Activated CD4-positive, alpha-beta memory T cell treated with anti-CD3 and anti-CD28 coated beads, Interleukin-2, amount 10 ng/mL, durations not matched to agents 7 days and 5 days (primary cell): ENCODE measurements around the gene NCOA4. TPM values are rescaled to one million over a fixed set of nuclear protein-coding genes. Genes with fewer than 3 reads are reported as not detected.

Experiments
- CTCF ChIA-PET: fragments of 350-600 bp; sonication (Branson Sonifier 250); formaldehyde crosslinking; loops from one replicate; lab custom pipeline; 2021; ENCODE audit warnings: antibody characterized with exemption, inconsistent platforms; lab: Charles Lee
- POLR2A ChIA-PET: fragments of 350-600 bp; sonication (Branson Sonifier 250); formaldehyde crosslinking; loops from one replicate; lab custom pipeline; 2021; ENCODE audit warnings: antibody characterized with exemption; lab: Charles Lee
- DNase-seq: peaks from one replicate; pipeline ENCODE4 v3.0.0-alpha.2; 2020
- H3K27ac Mint-ChIP-seq: one replicate; pipeline ENCODE4 v1.8.0; 2021; ENCODE audit warnings: mild to moderate bottlenecking, mixed read lengths
- H3K27me3 Mint-ChIP-seq: one replicate; pipeline ENCODE4 v1.8.0; 2021; ENCODE audit warnings: mixed read lengths
- H3K36me3 Mint-ChIP-seq: one replicate; pipeline ENCODE4 v1.8.0; 2021; ENCODE audit warnings: low read depth, mixed read lengths
- H3K4me1 Mint-ChIP-seq: one replicate; pipeline ENCODE4 v1.8.0; 2021; ENCODE audit warnings: mixed read lengths
- H3K4me3 Mint-ChIP-seq: one replicate; pipeline ENCODE4 v1.8.0; 2021; ENCODE audit warnings: mild to moderate bottlenecking, mixed read lengths
- H3K9me3 Mint-ChIP-seq: one replicate; pipeline ENCODE4 v1.8.0; 2021; ENCODE audit warnings: mixed read lengths
- total RNA-seq, 2 experiments: library from RNA; stranded (reverse); gene quantifications; one replicate each; pipeline ENCODE4 v1.2.3, GENCODE V29; 2021

The NCOA4 gene
- total RNA-seq, 2 experiments from 2014 or later: 104 to 105 TPM

DNA sequence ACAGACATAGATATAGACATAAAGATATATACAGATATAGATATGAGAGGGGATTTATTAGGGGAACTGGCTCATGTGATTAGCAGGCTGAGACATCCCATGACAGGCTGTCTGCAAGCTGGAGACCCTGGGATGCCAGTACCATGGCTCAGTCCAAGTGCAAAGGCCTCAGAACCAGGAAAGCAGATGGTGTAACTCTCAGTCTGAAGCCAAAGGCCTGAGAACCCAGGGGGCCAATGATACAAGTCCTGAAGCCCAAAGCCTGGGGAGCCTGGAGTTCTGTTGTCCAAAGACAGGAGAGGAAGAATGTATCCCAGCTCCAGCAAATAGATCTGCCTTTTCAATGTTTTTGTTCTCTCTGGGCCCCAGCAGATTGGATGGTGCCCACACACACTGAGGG is 5.5 kb downstream of the NCOA4 start:
- CTCF ChIA-PET: interaction anchor here (0.9 kb wide), 1 partner anchor 790 kb away, joined by 3 read pairs; no protein-coding TSS in a partner anchor
- Mint-ChIP-seq H3K9me3 (no peaks in the 10 kb centered on the region), H3K4me1 (peaks cover 80% of the 10 kb centered on the region), H3K27ac (no peak overlapping the region), H3K27me3 (no peaks in the 10 kb centered on the region), H3K4me3 (no peak overlapping the region), H3K36me3 (peaks cover 16% of the 10 kb centered on the region)
- DNase-seq: no peak
- POLR2A ChIA-PET: interaction anchor here (0.6 kb wide), 1 partner anchor 100 kb away, joined by 4 read pairs; no protein-coding TSS in a partner anchor

DNA sequence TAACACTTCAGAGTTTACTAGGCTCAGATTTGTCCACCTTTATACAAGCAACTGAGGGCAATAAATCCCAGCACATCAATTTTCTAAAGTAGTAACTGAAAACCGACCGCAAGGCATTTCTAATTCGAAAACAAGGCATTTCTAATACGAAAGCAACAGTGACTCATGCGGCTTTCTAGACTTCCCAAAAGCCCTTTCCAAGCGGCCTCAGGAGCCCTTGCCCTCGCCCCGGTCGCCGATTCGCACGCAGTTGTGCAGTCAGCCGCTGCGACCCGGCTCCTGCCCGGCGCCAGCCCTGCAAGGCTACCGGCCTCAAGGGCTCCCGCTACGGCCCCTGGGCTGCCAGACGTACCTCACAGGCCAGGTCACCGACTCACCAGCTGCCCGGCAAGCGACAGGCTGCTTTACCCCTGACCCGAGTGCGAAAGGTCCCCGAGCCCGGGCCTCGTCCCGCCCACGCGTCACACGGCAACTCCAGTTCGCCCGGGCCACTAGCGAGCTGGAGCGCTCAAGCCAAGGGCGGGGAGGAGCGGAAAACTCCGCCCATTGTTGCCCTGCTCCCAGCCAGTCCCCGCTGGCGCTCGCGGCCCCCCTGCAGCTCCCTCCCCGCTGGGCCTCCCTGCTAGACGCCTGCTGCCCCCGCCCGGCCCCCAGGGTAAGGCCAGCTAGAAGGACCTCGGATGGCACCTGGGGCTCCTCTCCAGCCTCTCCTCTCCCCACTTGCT is 7.3 kb downstream of the NCOA4 start:
- H3K4me3 Mint-ChIP-seq: peak overlapping the region; percentile 77
- POLR2A ChIA-PET: interaction anchor here (1.0 to 1.2 kb wide), 2 partner anchors 19 to 246 kb away, joined by 3 read pairs; no protein-coding TSS in a partner anchor
- no peaks in the 10 kb centered on the region for H3K9me3 Mint-ChIP-seq

DNA sequence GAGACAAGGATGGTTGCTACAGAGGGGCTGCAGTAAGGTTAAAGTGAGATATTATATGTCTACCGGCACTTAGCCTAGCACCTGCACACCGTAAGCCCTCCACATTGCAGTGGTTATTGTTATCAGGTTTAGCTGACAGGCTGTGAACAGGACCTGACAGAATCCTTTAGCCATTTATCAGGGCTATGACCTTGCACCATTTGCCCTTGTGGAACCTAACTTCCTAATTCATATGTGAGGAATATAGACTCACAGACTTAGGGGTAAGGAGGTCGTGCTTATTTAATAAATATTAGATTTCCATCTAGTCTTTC is 10.1 kb downstream of the NCOA4 start:
- Mint-ChIP-seq H3K9me3 (no peaks in the 10 kb centered on the region), H3K4me3 (no peak overlapping the region), H3K27me3 (no peaks in the 10 kb centered on the region), H3K27ac (no peak overlapping the region), H3K36me3 (peaks cover 23% of the 10 kb centered on the region), H3K4me1 (peaks cover 61% of the 10 kb centered on the region)
- no peak for DNase-seq
- ChIA-PET CTCF (interaction anchor here (0.6 to 4.1 kb wide), 2 partner anchors 8 to 16 kb away, joined by 6 to 21 read pairs; no protein-coding TSS in a partner anchor), POLR2A (interaction anchor here (1.6 kb wide), 1 partner anchor 9 kb away, joined by 4 read pairs; no protein-coding TSS in a partner anchor)

More for the DNA sequence above, 7.3 kb downstream of the NCOA4 start:
- Mint-ChIP-seq H3K36me3 (peaks cover 24% of the 10 kb centered on the region), H3K27ac (peak overlapping the region; percentile 74), H3K27me3 (no peaks in the 10 kb centered on the region), H3K4me1 (peaks cover 83% of the 10 kb centered on the region)
- peak; percentile 83 for DNase-seq
- CTCF ChIA-PET: interaction anchor here (0.8 to 1.1 kb wide), 2 partner anchors 9 to 773 kb away, joined by 3 read pairs; no protein-coding TSS in a partner anchor

DNA sequence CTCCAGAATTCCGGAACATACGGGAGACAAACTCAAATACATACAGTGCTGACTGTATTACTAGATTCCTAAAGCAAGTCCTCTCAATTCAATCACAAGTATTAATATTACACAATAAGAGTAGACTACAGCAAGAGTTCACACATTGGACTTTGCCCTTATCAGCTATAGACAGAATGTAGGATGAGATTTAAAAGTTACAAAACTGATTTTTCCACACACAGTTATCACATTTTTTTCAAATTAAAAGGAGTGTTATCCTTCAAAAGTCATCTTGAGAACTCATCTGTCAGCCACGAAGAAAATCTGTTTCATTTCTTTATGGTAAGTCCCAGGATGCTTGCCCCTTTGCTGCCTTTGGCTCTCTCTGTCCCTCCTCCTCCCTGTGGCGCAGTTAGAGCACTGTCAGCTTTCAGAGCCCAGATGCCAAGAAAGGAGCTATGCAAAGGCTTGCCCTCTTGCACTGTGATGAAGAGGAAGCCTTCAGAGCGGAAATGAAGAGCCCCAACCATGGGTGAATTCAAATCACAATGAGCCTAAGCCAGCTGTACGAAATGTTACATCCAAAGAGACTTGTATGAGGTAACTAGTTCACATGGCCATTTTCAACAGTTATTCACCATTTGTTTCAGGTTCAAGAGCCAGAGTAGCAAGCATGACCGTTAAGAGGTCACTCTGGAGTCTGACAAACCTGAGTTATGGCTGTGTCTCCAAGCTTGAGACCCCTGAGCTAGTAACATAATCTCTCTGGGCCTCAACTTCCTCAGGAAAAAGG is 10.7 kb downstream of the NCOA4 start:
- no peaks in the 10 kb centered on the region for H3K27me3 Mint-ChIP-seq
- POLR2A ChIA-PET: interaction anchor here (0.9 to 1.6 kb wide), 2 partner anchors 9 to 10 kb away, joined by 3 to 4 read pairs; no protein-coding TSS in a partner anchor
- no peaks in the 10 kb centered on the region for H3K9me3 Mint-ChIP-seq
- peaks cover 60% of the 10 kb centered on the region for H3K4me1 Mint-ChIP-seq
- CTCF ChIA-PET: interaction anchor here (0.6 to 4.1 kb wide), 2 partner anchors 8 to 16 kb away, joined by 6 to 21 read pairs; no protein-coding TSS in a partner anchor
- H3K27ac Mint-ChIP-seq: peak overlapping the region; percentile 60
- peaks cover 27% of the 10 kb centered on the region for H3K36me3 Mint-ChIP-seq
- H3K4me3 Mint-ChIP-seq: no peak overlapping the region
- DNase-seq: no peak

DNA sequence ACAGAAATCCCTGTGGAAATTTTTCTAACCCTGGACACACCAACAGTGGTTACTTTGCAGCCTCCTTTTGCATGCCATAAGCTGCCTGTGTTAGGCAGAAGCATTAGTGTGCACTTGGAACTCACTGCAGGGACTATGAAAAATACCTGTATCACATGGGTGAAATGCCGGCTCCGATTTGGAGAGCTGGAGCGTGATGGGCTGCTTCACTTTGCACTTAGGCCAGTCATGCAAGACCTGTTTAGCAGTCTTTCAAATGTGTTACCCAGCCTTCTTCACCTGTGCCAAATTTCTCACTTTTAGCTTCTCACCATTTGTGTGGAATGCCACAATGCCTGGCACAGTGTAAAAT is 11.3 kb downstream of the NCOA4 start:
- Mint-ChIP-seq H3K36me3 (peaks cover 33% of the 10 kb centered on the region), H3K9me3 (no peaks in the 10 kb centered on the region), H3K27ac (no peak overlapping the region), H3K27me3 (no peaks in the 10 kb centered on the region), H3K4me3 (no peak overlapping the region), H3K4me1 (peaks cover 56% of the 10 kb centered on the region)
- ChIA-PET CTCF (interaction anchor here (4.1 kb wide), 1 partner anchor 9 kb away, joined by 21 read pairs; no protein-coding TSS in a partner anchor), POLR2A (interaction anchor here (0.9 kb wide), 1 partner anchor 10 kb away, joined by 3 read pairs; no protein-coding TSS in a partner anchor)
- DNase-seq: no peak

DNA sequence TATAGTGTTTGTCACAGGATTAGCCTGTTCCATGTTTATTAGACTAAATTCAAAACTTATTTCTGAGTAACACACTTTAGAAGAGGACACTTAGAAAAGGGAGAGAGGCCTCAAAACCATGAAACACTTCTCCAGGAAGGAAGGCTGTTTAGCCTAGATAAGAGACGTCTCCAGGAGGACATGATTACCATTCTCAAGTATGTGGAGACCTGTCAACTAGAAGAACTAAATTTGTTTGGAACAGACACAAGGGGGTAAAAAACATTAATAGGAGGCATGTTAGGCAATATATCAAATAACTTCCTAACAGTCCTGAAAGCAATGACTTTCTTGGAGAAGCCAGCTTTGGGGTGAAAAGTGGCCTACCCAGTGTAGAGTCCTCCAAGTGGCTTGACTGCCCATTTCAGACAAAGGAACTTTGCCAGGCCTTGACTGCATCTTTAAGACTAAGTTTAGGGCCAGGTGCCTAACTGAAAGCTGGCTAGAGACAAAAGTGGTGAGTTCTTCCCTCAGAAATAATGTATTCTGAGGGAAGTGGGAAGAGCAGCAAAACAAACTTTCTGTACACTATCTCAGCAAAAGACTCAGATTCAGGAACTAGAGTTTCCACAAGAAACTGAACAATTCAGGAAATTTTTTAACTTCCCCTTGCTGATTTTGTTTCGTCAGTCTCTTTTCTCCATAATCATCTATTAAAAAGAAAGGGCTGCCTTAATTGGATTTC is 11.8 kb downstream of the NCOA4 start:
- DNase-seq: no peak
- Mint-ChIP-seq H3K4me3 (no peak overlapping the region), H3K27me3 (no peaks in the 10 kb centered on the region), H3K27ac (no peak overlapping the region), H3K4me1 (peaks cover 51% of the 10 kb centered on the region), H3K36me3 (peaks cover 35% of the 10 kb centered on the region), H3K9me3 (no peaks in the 10 kb centered on the region)
- ChIA-PET CTCF (interaction anchor here (4.1 kb wide), 1 partner anchor 9 kb away, joined by 21 read pairs; no protein-coding TSS in a partner anchor), POLR2A (interaction anchor here (0.7 to 1.3 kb wide), 4 partner anchors 9 to 88 kb away, joined by 3 to 4 read pairs (median 3); no protein-coding TSS in a partner anchor)

DNA sequence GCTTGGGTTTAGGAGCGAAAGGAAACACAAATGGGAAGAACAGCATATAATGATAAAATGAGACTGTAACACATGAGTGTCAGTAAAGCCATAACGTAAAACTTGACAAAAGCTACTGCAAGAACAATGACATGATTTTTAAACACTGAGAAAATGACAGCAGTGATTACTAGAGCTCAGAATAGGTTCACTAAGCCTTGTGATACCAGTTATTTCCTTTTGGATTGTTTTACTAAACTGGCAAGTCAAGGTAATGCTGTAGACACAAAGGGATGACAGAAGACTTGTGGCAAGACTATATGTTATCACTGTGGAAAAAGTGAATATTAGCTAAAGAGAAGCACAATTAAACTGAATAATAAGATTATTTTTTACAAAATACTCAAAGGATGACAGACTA is 12.7 kb downstream of the NCOA4 start:
- H3K27ac Mint-ChIP-seq: no peak overlapping the region
- peaks cover 43% of the 10 kb centered on the region for H3K4me1 Mint-ChIP-seq
- H3K27me3 Mint-ChIP-seq: no peaks in the 10 kb centered on the region
- no peaks in the 10 kb centered on the region for H3K9me3 Mint-ChIP-seq
- H3K4me3 Mint-ChIP-seq: no peak overlapping the region
- CTCF ChIA-PET: interaction anchor here (4.1 kb wide), 1 partner anchor 10 kb away, joined by 21 read pairs; no protein-coding TSS in a partner anchor
- peaks cover 42% of the 10 kb centered on the region for H3K36me3 Mint-ChIP-seq
- POLR2A ChIA-PET: interaction anchor here (1.2 to 1.3 kb wide), 2 partner anchors 8 to 89 kb away, joined by 3 to 4 read pairs; no protein-coding TSS in a partner anchor
- DNase-seq: no peak

DNA sequence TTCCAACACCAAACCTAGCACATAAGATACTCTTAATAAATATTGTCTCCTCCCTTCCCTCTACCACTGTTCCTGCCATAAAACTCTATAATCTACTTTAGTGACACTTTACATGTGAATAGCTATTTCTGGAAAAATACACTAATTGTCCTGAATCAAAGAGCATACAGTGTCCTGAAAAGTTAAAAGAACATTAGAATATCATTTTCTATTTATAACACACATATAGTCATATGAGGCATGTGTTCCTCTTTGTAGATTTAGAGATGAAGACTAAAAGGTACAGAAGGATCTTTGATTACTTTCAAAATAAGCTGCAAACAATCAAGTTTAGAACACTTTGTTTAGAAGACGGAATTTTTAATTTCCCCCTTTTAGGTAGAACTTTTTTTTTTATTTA is 13.6 kb downstream of the NCOA4 start:
- Mint-ChIP-seq H3K4me3 (no peak overlapping the region), H3K4me1 (peaks cover 36% of the 10 kb centered on the region), H3K27ac (no peak overlapping the region), H3K27me3 (no peaks in the 10 kb centered on the region), H3K9me3 (no peaks in the 10 kb centered on the region), H3K36me3 (peaks cover 48% of the 10 kb centered on the region)
- POLR2A ChIA-PET: interaction anchor here (1.2 kb wide), 2 partner anchors 13 to 15 kb away, joined by 4 read pairs; no protein-coding TSS in a partner anchor
- DNase-seq: no peak
- CTCF ChIA-PET: interaction anchor here (0.6 to 4.1 kb wide), 2 partner anchors 11 to 88 kb away, joined by 3 to 21 read pairs; no protein-coding TSS in a partner anchor

DNA sequence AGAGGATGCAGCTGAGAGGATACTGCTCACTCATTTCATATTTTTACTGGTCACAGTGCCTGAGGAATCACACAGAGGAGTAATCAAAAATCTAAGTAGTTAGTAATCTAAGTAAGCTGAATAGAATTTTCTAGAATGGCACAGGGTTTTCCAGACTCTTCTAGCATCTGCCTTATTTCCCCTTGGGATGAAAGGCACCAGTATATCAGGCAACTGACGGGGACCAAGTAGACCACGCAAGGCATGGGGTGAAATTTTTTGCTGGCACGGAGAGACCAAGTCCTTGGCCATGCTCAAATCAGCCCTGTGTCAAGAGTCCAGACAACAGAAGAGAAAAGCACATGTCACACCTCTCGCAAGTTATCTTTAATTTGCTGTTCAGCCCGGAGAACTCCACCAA is 14.2 kb downstream of the NCOA4 start:
- peaks cover 51% of the 10 kb centered on the region for H3K36me3 Mint-ChIP-seq
- no peak overlapping the region for H3K4me3 Mint-ChIP-seq
- peaks cover 32% of the 10 kb centered on the region for H3K4me1 Mint-ChIP-seq
- H3K27me3 Mint-ChIP-seq: no peaks in the 10 kb centered on the region
- H3K27ac Mint-ChIP-seq: no peak overlapping the region
- no peak for DNase-seq
- ChIA-PET CTCF (interaction anchor here (0.6 to 4.1 kb wide), 3 partner anchors 12 to 88 kb away, joined by 3 to 21 read pairs (median 4); no protein-coding TSS in a partner anchor), POLR2A (interaction anchor here (1.1 to 1.2 kb wide), 3 partner anchors 11 to 14 kb away, joined by 3 to 4 read pairs (median 4); no protein-coding TSS in a partner anchor)
- no peaks in the 10 kb centered on the region for H3K9me3 Mint-ChIP-seq

DNA sequence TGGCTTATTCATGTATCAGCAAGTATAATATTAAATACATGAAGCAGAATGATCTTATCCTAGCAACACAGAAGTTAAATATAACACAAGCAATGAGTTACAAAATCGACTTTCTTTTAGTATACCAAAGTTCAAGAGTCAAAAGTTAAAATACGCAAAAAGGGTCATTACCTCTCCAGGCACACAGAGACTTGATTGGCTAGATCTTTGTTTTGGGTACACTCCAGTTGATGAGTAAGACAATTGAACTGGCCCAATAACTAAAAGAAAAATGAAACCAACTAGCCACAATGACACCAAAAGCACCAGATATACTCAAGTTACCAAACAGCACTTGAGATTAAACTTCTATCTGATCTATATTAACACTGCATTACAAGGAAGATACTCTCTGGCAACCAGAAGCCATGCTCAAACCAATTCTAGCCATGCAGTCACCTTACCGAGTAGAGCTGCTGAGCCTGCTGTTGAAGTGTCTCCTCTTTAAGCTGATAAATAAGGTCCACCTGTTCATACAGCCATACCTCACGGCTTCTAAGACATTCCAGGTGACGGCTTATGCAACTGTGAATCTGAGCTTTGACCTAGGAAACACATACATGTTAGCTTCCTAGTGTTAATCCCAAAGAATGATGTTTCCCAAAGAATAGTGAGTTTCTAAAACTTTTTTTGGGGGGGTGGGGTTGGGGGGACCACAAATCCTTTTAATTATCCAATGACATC is 15.6 kb downstream of the NCOA4 start:
- H3K4me1 Mint-ChIP-seq: peaks cover 23% of the 10 kb centered on the region
- DNase-seq: no peak
- H3K27me3 Mint-ChIP-seq: no peaks in the 10 kb centered on the region
- POLR2A ChIA-PET: interaction anchor here (1.3 kb wide), 1 partner anchor 13 kb away, joined by 3 read pairs; no protein-coding TSS in a partner anchor
- no peak overlapping the region for H3K4me3 Mint-ChIP-seq
- CTCF ChIA-PET: interaction anchor here (1.0 to 1.2 kb wide), 2 partner anchors 12 to 15 kb away, joined by 4 read pairs; no protein-coding TSS in a partner anchor
- peaks cover 61% of the 10 kb centered on the region for H3K36me3 Mint-ChIP-seq
- peak overlapping the region; percentile 40 for H3K27ac Mint-ChIP-seq
- H3K9me3 Mint-ChIP-seq: no peaks in the 10 kb centered on the region

DNA sequence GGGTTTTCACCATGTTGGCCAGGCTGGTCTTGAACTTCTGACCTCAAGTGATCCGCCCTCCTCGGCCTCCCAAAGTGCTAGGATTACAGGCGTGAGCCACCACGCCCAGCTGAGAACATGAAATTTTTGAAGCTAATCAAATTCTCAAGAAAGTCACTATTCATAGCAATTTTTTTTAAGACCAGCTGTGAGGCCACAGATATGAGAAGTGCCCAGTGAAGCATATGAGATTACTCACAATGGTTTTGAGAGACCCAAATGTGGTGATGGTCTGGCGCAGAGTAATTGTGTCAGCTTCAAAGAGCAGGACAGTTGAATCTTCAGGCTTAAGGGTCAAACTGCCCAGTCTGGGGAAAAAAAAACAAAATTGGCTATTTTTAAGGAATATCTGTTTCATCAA is 16.2 kb downstream of the NCOA4 start:
- H3K27me3 Mint-ChIP-seq: no peaks in the 10 kb centered on the region
- ChIA-PET POLR2A (interaction anchor here (1.3 kb wide), 1 partner anchor 13 kb away, joined by 3 read pairs; no protein-coding TSS in a partner anchor), CTCF (interaction anchor here (1.0 kb wide), 1 partner anchor 13 kb away, joined by 4 read pairs; no protein-coding TSS in a partner anchor)
- DNase-seq: no peak
- H3K4me1 Mint-ChIP-seq: peaks cover 17% of the 10 kb centered on the region
- H3K27ac Mint-ChIP-seq: no peak overlapping the region
- no peaks in the 10 kb centered on the region for H3K9me3 Mint-ChIP-seq
- no peak overlapping the region for H3K4me3 Mint-ChIP-seq
- H3K36me3 Mint-ChIP-seq: peaks cover 64% of the 10 kb centered on the region
